Activated CD4-positive, CD25-positive, alpha-beta regulatory T cell treated with anti-CD3 and anti-CD28 coated beads, Interleukin-2, amount 50 U/mL, for 16 hours (primary cell): ENCODE measurements around the gene SAMM50.
"Not testable (repeated sequence)": the region's sequence is repeated elsewhere in the genome, so short reads cannot be mapped to it uniquely, and the experiment has no call there.

Experiments
- DNase-seq: peaks from one replicate; pipeline ENCODE4 v3.0.0-alpha.2; 2020; ENCODE audit warnings: low read depth, low spot score

SAMM50 gene

DNA sequence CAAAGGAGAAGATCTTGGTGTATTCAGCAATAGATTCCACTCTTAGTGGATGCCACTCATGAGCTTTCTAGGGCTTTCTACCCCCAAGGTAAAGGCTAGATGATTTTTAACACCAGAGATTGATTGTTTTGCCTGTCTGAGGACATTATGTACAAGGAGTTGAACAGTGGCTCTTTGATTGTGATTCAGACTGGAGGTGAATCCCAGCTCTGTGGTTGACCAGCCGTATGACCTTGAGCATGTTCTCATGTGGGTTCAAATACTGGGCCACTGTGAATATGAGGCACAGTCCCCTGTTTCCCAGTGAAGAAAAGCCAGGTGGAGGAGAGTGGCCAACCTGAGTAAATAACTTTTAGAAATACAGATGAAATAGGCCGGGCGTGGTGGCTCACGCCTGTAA is 44.9 kb downstream of the SAMM50 start:
- DNase-seq: no peak

DNA sequence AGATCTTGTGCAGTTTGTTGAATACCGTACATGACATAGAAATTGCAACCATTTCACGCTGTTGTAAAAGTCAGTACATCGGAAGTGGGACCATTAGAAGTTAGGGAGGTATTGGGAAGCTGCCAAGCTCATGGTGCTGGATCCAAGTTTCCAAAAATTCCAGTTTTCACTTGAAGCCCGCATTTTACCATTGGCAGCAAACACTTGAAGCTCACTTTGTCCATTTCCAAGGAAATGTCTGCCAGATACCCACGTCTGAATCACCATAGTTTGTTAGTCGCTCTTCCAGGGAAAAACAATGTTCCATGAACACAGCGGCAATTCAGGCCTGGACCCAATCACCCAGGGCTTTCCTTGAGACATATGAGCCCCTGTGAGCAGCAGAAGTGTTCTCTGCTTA is 46.3 kb downstream of the SAMM50 start:
- DNase-seq: no peak

DNA sequence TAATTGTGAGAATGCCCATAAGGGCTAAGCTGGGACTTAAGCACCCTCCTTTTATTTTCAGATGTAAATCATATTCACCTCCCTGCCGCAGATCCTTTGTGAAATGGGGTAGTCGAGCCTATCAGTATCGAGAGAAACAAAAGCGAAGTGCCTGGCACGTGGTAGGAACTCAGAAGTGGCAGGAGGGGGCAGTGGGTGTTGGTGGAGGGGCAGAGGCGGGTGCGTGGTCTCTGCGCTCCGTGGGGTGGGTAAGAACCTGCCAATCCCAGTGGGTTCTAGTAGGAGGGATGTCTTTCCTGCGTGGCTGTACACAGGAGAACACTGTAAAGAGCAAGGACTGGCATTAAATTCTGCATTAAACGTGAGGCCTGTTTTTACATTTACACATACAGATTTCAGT is 47.1 kb downstream of the SAMM50 start:
- DNase-seq: no peak

DNA sequence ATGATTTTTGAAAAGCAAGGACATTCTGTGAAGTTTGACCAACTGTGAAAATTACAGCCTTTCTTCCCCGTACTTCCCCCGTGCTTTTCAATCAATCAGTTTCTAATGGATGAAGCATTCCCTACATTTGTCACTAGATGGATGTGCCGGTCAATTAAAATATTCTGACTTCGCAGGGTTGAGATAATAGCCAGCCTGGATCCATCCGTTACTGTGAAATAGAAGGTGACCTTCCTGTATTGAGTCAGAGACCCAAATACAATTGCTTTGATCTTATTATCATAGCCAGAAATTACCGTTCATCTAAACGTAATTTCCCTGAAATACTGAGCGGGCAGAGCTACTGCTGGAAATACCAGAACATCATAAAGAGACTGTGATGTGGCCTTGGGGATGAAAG is 47.8 kb downstream of the SAMM50 start:
- no peak for DNase-seq

DNA sequence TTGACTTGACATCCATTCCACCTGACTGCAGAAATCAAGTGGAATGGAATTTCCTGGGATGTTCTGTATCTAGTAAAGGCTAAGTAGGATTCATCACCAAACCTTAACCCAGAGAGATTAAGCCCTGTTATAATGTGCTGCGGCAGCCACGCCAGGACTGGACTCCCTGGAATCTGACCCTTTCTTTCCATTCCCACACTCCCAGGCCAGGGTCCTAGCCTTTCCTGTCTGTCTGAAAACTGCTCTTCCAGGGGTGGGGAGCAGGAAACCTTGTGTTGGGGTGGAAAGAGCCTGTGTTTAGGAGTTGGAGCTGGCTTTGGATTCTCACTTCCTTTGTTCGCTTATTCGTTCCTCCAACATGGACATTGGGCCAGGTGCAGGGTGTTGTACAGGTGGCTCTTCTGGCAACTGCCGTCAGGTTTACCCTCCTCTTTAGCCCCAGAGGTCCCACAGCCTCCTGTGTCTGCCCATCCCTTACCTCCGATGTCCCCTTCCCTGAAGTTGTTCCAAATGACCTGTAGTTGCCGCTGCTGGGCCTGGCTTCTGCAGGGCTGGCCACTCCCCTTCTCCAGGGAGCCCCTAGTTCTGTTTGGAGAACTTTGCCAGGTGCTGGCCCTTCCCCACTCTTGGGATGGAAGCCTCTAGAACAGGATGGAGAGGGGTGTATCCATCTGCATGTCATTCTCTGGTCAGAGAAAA is 48.3 kb downstream of the SAMM50 start:
- no peak for DNase-seq

DNA sequence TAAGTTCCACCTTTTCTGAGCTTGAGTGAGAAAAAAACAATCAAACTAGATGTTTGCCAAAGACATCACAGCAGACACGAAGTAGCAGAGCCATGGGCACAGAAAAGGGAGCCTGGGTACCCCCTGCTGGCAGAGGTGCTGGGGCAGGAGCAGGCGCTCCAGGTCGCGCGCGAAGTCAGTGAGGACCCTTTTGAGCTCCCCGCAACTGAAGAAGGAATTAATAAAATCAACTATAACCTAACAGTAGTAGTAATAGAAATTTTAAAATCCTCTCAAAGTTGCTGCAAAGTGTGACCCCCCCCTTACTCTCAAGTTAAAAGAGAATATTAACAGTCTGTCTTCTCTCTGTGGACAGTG is 48.8 kb downstream of the SAMM50 start:
- no peak for DNase-seq

DNA sequence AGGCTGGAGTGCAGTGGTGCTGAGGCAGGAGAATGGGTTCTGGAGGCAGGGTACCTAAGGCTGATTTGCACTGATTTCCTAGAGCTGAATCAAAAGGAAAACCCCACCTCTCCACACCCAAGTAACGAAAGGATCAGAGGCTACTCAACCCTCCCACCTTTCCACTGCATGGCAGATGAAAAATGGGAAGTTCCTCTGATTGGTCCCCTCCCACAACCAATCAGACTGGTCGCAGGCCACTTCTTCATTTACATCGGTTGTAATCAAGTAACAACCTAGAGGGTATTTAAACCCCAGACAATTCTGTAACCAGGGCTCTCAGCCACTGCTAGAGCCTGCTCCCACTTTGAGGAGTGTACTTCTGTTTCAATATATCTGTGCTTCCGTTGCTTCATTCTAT is 50.3 kb downstream of the SAMM50 start:
- DNase-seq: no peak

DNA sequence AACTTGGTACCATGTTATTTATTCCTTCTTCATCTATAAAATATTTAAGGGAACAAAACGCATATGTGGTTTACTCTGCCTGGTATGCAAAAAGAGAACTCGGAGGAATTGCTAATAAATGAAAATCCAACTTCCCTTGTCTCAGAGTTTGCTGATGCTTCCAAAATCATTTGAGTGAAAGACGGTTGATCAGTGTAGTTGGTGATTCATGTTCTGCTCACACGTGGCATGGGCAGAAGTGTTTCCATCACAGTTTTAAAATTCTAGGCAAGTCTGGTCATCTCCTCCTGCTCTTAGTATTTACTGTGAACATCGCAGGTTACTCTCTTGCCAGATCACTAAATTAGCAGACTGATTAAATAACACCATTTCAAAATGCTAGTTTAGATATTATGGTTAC is 56.9 kb downstream of the SAMM50 start:
- no peak for DNase-seq

DNA sequence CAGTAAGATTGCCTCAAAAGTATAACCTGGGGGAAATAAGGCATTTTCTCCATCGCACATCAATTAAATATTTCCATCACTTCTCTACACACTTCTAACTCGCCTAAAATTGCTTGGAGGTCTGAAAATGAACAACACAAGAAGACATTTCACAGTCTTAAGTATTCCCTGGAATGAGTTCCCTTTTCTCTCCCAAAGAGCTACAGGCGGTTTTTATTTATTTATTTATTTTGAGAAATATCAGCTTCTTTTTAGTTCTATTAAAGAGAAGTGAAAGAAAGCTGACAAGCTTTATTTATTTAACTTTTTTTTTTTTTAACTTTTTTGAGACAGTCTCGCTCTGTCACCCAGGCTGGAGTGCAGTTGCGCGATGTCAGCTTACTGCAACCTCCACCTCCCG is 57.3 kb downstream of the SAMM50 start:
- no peak for DNase-seq

DNA sequence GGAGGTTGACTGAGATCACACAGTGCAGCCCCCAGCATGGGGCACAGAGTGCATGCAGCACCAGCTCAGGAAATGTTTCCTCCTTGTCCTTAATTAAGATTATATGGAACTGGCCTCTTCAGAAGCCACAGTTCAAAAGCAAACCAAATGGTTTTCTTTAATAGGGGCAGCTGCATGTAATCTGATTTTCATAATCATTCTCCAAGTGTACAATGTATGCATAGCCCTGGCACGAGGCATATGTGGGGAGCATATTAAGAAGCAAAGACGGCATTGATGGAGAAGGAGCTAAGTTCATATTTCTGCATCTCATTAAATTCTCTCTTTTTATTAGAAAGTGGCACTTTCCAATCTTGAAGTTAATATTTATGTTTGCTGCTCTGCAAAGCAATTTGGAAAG is 59.0 kb downstream of the SAMM50 start:
- DNase-seq: no peak

DNA sequence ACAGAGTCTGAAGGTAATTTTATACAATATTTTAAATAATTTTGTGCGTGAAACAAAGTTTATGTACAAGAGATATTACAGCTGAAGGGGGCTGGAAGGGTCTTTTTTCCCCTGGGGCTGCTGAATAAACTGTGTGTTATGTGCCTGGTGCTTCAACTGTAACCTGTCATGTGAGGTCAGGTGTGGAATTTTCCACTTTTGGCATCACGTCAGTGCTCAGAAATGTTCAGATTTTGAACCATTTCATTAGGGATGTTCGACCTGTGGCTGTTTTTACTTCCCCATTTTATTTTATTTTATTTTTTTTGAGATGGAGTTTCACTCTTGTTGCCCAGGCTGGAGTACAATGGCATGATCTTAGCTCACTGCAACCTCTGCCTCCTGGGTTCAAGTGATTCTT is 61.3 kb downstream of the SAMM50 start:
- DNase-seq: not testable (repeated sequence)

DNA sequence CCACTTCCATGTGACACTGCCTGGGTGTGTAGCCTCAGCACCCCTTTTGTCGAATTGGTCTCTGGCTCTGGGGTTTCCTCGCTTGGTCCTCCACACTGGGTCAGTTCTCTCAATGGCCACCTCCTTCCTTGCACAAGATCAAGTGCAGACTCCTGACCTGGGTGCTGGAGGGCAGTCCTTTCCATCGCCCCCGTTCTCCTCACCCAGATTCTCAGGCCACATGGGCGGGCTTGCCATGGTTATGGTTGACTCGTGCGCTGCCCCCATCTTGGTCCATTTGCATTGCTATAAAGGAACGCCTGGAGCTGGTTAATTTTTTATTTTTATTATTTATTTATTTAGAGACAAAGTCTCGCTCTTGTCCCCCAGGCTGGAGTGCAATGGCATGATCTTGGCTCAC is 63.4 kb downstream of the SAMM50 start:
- DNase-seq: no peak

DNA sequence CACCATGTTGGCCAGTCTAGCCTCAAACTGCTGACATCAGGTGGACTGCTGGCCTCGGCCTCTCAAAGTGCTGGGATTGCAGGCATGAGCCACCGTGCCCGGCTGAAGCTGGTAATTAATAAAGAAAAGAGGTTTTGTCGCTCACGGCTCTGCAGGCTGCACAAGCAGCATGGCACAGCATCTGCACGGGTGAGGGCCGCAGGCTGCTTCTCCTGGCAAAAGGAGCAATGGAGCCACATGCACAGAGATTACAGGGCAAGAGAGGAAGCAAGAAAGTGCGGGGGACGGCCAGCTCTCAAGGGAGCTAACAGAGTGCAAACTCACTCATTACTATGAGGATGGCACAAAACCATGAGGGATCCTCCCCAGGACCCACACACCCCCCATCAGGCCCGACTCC is 64.2 kb downstream of the SAMM50 start:
- DNase-seq: no peak

DNA sequence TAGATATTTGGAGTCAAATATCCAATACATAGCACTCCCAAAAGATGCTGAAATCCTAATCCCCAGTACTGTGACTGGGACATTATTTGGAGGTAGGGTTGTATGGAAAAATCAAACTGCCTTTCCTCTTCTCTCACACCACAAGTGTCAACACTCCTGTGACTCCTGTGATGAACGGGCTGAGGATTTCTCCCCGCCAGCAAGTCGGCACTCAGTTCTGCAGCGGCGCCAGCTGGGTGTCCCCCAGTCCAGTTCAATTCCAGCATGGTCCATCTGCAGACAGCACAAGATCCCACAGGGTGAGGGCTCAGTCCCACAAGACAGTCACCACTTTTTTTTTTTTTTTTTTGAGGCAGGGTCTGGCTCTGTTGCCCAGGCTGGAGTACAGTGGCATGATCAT is 64.6 kb downstream of the SAMM50 start:
- no peak for DNase-seq

DNA sequence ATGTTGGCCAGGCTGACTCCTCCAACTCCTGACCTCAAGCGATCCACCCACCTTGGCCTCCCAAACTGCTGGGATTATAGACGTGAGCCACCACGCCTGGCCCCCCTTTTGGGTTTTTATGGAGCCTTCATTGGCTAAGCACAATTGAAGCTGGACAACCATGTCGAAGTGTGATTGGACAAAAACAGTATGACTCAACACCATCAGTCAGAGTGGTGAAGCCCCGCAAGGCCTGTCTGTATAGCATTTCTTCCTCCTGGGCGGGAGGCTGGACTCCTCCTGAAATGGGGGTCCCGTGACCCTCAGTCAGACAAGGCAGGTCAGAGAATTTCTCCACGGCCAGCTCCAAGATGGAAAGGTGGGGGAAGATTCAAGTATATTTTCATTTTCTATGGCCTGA is 65.7 kb downstream of the SAMM50 start:
- no peak for DNase-seq

DNA sequence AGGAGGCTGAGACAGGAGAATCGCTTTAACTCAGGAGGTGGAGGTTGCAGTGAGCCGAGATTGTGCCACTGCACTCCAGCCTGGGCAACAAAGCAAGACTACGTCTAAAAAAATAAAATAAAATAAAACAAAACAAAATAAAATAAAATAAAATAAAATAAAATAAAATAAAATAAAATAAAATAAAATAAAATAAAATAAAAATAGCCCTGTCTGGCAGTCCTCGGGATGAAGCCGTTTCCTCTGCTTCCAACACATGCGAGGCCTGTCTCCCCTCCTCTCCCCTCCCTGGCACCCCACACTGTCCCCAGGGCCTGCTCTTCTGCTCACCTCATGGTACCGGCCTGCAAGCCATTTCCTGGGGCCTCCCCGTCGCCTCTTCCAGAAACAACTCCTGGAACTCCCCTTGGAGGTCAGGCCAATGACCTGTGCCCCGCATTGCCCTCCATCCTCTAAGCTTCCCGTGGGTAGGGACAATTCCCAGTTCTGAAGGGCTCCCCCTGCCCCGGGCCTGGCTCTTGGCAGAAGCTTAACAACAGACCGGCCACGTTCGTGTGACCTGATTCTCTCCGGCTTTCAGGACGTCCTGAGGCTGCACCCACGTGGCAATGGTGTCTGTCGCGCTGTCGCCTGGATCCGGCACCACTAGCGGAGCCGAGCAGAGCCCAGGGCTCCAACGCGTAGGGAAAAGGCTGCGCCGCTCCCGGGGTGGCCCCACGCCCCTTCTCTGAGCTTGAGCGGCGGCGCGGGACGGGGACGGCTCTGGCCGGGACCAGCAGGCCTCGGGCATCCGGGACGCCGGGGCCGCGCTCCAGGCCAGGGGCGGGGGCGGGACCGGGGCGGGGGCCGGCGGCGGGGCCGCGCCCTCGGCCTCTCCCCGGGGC is 68.4 kb downstream of the SAMM50 start:
- no peak for DNase-seq

DNA sequence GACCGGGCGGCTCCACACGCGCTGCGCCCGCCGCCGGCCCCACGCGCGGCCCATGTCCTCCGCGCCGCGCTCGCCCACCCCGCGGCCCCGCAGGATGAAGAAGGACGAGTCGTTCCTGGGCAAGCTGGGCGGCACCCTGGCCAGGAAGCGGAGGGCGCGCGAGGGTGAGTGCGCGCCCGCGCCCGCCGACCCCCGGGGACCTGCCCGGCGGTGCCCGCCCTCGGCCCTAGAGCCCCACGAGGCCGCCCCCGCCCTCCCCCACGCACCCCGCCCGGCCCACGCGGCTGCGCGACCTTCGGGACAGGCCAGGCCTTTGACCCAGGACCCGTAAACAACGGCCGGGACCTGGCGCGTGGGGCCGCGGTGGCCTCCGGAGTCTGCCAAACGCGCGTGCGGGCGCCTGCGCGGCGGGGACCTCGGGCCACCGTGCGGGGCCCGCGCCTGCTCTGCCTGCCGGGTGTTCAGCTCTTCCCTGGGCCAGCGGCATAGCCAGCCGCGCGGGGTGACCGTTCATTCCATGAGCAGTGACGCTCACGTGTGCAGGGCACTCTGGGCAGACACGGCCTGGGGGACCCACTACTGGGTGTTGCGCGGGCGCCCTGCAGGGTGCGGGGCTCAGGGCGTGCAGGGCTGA is 69.2 kb downstream of the SAMM50 start, which contains the start of gene PARVB:
Gene PARVB, plus strand, starts transcription at position 15 of the 634 bp plus-strand sequence. Its CDS starts 38 bp downstream, at position 53.
- no peak for DNase-seq

DNA sequence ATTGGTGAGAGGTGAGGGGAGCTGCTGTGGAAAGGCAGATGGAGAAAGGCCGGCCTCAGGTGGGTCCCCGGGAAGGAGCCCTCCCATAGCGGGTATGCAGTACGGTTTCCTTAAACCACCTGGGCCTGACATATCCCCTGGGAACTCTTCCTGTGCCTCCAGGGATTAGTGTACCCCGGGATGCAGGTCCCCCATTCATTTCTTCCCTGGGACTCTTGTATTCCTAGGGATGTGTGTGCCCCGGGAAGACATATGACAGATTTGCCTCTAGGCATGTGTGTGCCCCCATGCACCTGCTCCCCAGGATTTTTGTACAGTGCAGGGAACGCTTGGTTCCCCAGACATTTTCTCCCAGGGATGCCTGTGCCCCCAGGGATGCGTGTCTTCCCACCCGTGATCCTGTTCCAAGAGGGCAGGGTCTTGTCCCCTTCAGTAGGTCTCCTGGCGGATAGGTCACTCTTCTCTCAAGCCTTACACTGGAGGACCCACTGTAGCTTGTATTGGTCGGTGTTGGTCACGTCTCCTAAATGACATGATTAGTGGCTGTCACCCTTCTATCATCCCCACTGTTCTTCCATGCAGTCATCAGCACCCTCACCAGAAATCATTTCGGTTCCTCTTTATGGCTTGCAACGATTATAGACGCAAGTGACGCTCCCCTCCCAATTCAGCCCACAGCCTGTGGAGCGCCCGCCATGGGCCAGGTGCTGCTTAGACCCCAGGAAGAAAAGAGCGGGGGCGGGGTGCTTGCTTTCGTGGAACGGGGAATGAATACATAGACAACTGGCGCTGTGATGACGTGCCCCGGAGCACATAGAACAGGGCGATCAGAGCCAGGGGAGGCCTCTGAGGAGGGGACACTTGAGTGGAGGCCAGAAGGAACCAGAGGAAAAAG is 70.2 kb downstream of the SAMM50 start:
- no peak for DNase-seq

DNA sequence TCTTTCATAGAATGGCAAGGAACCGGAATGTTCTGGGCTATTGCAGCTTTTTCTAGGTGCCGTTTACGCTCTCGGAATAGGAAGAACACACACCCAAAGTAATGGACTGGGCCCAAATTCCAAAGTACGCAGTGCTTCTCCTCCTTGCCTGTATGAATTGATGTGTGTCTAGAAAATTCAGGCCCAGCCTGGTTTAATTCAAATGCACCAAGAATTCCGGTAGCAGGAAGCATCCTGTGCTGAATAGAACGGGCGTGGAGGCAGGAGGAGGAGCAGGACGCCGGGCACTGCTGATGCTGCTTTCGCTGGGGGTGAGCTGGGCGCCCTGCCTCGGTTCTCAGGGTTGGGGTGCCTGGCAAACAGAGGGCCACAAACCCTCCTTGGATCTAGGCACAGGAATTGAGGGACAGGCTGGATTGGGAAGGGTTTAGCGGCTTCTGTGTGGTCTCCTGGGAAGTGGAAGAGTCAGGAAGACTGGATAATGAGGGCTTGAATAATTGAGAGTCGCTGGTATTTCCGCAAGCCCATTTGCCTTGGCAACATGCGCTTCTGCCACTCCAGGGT is 70.9 kb downstream of the SAMM50 start:
- no peak for DNase-seq

DNA sequence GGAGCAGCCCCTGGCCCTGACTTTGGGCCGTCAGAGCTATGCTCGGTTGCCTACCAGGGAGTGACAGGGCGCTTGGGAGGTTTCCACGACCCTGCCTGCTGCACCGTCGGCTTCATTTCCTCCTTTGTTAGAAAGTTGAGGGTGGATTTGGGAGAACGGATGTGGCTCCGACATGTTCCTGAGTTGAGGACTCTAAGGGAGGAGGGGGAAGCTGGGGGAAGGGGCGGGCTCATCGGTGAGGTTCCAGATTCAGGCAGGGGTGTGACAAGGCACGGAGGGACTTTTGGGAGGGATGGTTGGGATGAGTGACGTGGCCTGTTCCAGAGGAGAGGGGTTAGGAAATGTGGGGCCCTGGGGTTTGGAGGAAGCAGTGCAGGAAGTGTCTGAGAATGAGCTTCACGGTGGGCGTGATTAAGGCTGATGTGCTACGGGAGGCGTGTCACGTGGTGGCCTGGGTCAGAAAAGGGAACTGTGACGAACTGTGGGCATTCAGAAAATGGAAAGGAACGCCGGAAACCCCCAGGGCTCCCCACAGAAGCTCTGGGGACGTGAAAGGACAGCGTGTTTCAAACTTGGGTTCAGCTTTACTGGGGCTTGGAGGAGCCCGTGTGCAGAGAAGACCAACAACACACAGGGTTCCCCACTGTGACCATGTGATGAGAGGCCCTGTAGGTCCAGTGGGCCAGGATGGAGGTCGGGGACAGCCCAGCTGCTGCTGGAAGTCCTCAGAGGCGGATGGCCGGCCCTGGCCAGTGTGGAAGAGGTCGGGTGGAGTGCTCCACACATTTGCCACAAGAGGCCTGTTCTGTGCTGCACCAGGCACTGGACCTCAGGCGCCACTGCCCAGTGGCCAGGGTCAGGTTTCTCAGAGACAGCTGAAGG is 71.6 kb downstream of the SAMM50 start:
- peak; percentile 25 for DNase-seq
